ENCODE data around the gene SLC25A24. TPM values are rescaled to one million over a fixed set of nuclear protein-coding genes. Genes with fewer than 3 reads are reported as not detected.

Gene SLC25A24
- total and polyA plus RNA-seq, 4 donors, result 1.3 to 8.6 (median 3.0) TPM

DNA sequence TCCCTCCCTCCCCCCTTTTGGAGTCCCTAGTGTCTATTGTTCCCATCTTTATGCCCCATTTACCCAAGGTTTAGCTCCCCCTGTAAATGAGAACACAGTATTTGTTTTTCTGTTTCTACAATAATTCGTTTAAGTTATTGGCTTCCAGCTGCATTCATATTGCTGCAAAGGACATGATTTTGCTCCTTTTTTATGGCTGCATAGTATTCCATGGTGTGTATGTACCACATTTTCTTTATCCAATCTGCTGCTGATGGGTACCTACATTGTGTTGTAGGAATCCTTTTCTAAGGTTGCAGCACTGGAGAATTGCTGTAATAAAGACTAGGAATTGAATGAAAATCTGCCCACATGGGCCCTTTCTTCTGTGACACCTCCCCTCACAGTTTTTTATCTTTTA is 6.8 kb downstream of the SLC25A24 start:
- no peak overlapping the region for H3K4me3 ChIP-seq (ENCODE audit: low read depth in 1 of 3, low read length in 3 of 3)
- peaks cover 0 to 7% (median 0%) of the 10 kb centered on the region in 4 donors for H3K9me3 ChIP-seq (ENCODE audit: control insufficient read depth in 4 of 4, low read length in 3 of 4)
- WGBS, result 61% methylated on average over 1 of the region's 1 CpG
- DNase-seq (ENCODE audit: low spot score), result no peak
- H3K27ac ChIP-seq (ENCODE audit: low read depth in 1 of 2, low read length in 2 of 2), result no peak overlapping the region
- no peak overlapping the region for H3K9ac ChIP-seq (ENCODE audit: low read depth in 1 of 2, low read length in 2 of 2)
- no peaks in the 10 kb centered on the region for H3K27me3 ChIP-seq (ENCODE audit: control insufficient read depth in 4 of 4, insufficient read depth in 4 of 4, low read length in 3 of 4)
- no peaks in the 10 kb centered on the region for H3K36me3 ChIP-seq (ENCODE audit: control insufficient read depth in 4 of 4, insufficient read depth in 3 of 4, low read depth in 1 of 4, low read length in 3 of 4)
- TF ChIP-seq, protein P1, sequence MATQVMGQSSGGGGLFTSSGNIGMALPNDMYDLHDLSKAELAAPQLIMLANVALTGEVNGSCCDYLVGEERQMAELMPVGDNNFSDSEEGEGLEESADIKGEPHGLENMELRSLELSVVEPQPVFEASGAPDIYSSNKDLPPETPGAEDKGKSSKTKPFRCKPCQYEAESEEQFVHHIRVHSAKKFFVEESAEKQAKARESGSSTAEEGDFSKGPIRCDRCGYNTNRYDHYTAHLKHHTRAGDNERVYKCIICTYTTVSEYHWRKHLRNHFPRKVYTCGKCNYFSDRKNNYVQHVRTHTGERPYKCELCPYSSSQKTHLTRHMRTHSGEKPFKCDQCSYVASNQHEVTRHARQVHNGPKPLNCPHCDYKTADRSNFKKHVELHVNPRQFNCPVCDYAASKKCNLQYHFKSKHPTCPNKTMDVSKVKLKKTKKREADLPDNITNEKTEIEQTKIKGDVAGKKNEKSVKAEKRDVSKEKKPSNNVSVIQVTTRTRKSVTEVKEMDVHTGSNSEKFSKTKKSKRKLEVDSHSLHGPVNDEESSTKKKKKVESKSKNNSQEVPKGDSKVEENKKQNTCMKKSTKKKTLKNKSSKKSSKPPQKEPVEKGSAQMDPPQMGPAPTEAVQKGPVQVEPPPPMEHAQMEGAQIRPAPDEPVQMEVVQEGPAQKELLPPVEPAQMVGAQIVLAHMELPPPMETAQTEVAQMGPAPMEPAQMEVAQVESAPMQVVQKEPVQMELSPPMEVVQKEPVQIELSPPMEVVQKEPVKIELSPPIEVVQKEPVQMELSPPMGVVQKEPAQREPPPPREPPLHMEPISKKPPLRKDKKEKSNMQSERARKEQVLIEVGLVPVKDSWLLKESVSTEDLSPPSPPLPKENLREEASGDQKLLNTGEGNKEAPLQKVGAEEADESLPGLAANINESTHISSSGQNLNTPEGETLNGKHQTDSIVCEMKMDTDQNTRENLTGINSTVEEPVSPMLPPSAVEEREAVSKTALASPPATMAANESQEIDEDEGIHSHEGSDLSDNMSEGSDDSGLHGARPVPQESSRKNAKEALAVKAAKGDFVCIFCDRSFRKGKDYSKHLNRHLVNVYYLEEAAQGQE (IDR thresholded peaks at IDR 0.05), result no peak
- no peak for TF ChIP-seq FOXA2 (IDR thresholded peaks at IDR 0.05)
- H3K4me1 ChIP-seq (ENCODE audit: control insufficient read depth in 4 of 4, insufficient read depth in 4 of 4, low read length in 3 of 4), result no peaks in the 10 kb centered on the region

DNA sequence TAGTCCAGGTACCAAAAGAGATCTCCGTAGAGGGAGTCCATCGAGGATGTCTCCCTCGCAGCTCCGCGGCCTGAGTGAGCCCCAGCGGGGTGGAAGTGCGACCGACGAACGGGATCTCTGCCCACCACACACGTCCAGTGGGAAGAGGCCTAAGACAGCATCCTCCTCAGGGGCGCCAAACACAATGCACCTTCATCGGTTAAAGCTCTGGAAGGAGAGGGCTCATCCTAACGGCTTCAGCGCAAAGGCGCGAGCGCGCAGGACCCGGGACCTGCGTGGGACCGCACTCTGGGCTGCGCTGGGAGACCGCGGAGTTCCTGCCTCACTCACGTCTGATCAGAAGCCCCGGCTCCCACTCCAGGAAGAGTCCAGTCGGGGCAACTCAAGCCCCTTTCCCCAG is 7.6 kb downstream of the SLC25A24 start:
- H3K4me1 ChIP-seq (ENCODE audit: control insufficient read depth in 4 of 4, insufficient read depth in 4 of 4, low read length in 3 of 4), result no peaks in the 10 kb centered on the region
- H3K27ac ChIP-seq (ENCODE audit: low read depth in 1 of 2, low read length in 2 of 2), result no peak overlapping the region
- 92% methylated on average over 28 of the region's 28 CpGs for WGBS
- no peak overlapping the region for H3K9ac ChIP-seq (ENCODE audit: low read depth in 1 of 2, low read length in 2 of 2)
- H3K36me3 ChIP-seq (ENCODE audit: control insufficient read depth in 4 of 4, insufficient read depth in 3 of 4, low read depth in 1 of 4, low read length in 3 of 4), result no peaks in the 10 kb centered on the region
- no peak for DNase-seq (ENCODE audit: low spot score)
- TF ChIP-seq, protein P1 (IDR thresholded peaks at IDR 0.05), result no peak
- no peak for TF ChIP-seq HNF4A (conservative IDR thresholded peaks at IDR 0.05)
- no peak for TF ChIP-seq HNF4G (IDR thresholded peaks at IDR 0.05)
- TF ChIP-seq FOXA2 (IDR thresholded peaks at IDR 0.05), result no peak
- TF ChIP-seq JUND (IDR thresholded peaks at IDR 0.05), result no peak
- no peak for TF ChIP-seq RAD21 (IDR thresholded peaks at IDR 0.05)
- TF ChIP-seq TAF1 (conservative IDR thresholded peaks at IDR 0.05), result no peak
- no peak for TF ChIP-seq RXRA (IDR thresholded peaks at IDR 0.05)
- TF ChIP-seq FOXA1 (IDR thresholded peaks at IDR 0.05), result no peak
- TF ChIP-seq, protein P2, sequence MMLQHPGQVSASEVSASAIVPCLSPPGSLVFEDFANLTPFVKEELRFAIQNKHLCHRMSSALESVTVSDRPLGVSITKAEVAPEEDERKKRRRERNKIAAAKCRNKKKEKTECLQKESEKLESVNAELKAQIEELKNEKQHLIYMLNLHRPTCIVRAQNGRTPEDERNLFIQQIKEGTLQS (IDR thresholded peaks at IDR 0.05), result no peak
- no peak for TF ChIP-seq EGR1 (IDR thresholded peaks at IDR 0.05; ENCODE audit: low read depth in 2 of 2)
- TF ChIP-seq, protein P3, sequence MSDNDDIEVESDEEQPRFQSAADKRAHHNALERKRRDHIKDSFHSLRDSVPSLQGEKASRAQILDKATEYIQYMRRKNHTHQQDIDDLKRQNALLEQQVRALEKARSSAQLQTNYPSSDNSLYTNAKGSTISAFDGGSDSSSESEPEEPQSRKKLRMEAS (IDR thresholded peaks at IDR 0.05), result no peak
- TF ChIP-seq YY1 (IDR thresholded peaks at IDR 0.05), result no peak
- TF ChIP-seq GABPA (IDR thresholded peaks at IDR 0.05 in 1 of 2, conservative IDR thresholded peaks at IDR 0.05 in 1 of 2), result no peak
- TF ChIP-seq, protein P4, sequence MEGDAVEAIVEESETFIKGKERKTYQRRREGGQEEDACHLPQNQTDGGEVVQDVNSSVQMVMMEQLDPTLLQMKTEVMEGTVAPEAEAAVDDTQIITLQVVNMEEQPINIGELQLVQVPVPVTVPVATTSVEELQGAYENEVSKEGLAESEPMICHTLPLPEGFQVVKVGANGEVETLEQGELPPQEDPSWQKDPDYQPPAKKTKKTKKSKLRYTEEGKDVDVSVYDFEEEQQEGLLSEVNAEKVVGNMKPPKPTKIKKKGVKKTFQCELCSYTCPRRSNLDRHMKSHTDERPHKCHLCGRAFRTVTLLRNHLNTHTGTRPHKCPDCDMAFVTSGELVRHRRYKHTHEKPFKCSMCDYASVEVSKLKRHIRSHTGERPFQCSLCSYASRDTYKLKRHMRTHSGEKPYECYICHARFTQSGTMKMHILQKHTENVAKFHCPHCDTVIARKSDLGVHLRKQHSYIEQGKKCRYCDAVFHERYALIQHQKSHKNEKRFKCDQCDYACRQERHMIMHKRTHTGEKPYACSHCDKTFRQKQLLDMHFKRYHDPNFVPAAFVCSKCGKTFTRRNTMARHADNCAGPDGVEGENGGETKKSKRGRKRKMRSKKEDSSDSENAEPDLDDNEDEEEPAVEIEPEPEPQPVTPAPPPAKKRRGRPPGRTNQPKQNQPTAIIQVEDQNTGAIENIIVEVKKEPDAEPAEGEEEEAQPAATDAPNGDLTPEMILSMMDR (IDR thresholded peaks at IDR 0.05; ENCODE audit: low read depth, low read length, missing input control), result no peak
- no peaks in the 10 kb centered on the region for H3K27me3 ChIP-seq (ENCODE audit: control insufficient read depth in 4 of 4, insufficient read depth in 4 of 4, low read length in 3 of 4)
- no peak overlapping the region for H3K4me3 ChIP-seq (ENCODE audit: low read depth in 1 of 3, low read length in 3 of 3)
- peaks cover 0 to 7% (median under 1%) of the 10 kb centered on the region in 4 donors for H3K9me3 ChIP-seq (ENCODE audit: control insufficient read depth in 4 of 4, low read length in 3 of 4)

Data from liver (tissue), 9 donors.